Spleen (tissue), 7 donors: ENCODE measurements around the gene ATP6V1E1.

Source experiments
- POLR2A ChIP-seq, 3 donors: fragments of 450-650 bp; IDR thresholded peaks; one replicate each; pipeline ENCODE4 v1.5.1; 2017; ENCODE audit warnings: antibody characterized with exemption in 3 of 3, mild to moderate bottlenecking in 1 of 3
- TF ChIP-seq, protein P1 (sequence below), 11 experiments: fragments of 200-600 bp in 7 of 11; fragments of 450-650 bp in 4 of 11; sonication (generic) in 4 of 11; IDR thresholded peaks in 8 of 11; conservative IDR thresholded peaks in 3 of 11; 1 replicate in 7 of 11; 2 replicates in 4 of 11; pipeline versions ENCODE4 v1.4.0 to v1.8.0; 2016 to 2021; ENCODE audit warnings: antibody characterized with exemption in 11 of 11, inconsistent platforms in 4 of 11, mild to moderate bottlenecking in 1 of 11
- donor health status: DM: no; HTN: no; CAD: no; lungs with moderate emphysema.
- donor health status: DM: no; HTN: no; CAD: no.
- donor health status: DM: no; HTN: no; CAD: no.

DNA sequence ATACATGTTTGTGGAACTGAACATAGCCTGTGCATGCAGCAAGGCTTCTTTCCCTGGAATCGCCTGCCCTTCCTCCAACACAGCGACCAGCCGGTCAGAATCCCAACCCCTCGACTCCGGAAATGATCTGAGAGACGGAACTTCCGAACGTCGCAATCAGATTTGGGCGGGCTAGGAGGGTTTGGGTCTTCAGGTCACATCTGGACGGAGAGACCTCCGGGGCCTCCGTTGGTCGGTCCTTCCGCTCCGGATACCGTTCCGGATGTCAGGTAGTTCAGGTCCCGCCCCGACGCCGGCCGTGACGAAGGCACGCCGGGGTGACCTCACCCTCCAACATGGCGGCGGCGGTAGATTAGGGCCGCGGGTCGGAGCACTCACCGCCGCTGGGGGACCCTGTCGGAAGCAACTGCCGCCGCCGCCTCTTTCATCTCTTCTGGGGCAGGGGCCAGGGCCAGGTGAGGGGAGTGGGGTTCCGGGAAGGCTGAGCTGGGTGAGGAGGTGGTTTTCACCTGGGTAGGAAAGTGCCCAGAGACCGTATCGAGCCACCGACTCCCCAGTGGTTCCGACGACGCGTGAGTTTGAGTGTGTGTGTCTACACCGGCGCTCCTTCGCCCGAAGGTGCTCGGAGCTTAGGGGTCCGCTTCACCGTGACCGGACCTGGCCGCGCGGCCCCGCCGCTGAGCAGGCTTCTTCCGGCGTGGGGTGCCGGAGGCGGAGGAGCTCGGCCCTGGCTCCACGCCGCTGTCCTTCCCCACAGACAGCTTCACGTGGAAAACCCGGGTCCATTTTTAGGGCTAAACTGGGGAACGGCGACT, 10.1 kb upstream of the ATP6V1E1 start, which contains the start of gene BCL2L13:
- TF ChIP-seq POLR2A (IDR thresholded peaks at IDR 0.05): peak; percentile 71 to 90 (median 89)
- TF ChIP-seq, protein P1, sequence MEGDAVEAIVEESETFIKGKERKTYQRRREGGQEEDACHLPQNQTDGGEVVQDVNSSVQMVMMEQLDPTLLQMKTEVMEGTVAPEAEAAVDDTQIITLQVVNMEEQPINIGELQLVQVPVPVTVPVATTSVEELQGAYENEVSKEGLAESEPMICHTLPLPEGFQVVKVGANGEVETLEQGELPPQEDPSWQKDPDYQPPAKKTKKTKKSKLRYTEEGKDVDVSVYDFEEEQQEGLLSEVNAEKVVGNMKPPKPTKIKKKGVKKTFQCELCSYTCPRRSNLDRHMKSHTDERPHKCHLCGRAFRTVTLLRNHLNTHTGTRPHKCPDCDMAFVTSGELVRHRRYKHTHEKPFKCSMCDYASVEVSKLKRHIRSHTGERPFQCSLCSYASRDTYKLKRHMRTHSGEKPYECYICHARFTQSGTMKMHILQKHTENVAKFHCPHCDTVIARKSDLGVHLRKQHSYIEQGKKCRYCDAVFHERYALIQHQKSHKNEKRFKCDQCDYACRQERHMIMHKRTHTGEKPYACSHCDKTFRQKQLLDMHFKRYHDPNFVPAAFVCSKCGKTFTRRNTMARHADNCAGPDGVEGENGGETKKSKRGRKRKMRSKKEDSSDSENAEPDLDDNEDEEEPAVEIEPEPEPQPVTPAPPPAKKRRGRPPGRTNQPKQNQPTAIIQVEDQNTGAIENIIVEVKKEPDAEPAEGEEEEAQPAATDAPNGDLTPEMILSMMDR (IDR thresholded peaks at IDR 0.05 in 8 of 11, conservative IDR thresholded peaks at IDR 0.05 in 3 of 11): peak in 3 of 11 experiments; percentile 9 to 25 (median 9)
